Ascending aorta (tissue), 2 donors: ENCODE measurements around the gene TAF6. TPM values are rescaled to one million over a fixed set of nuclear protein-coding genes. Genes with fewer than 3 reads are reported as not detected.
A peak's percentile ranks its signal among the peaks of the same experiment; 100 is the strongest.

Experiments used
- DNase-seq, 2 donors: peaks; one replicate each; pipeline ENCODE4 v3.0.0-alpha.2; 2019; ENCODE audit warnings: low spot score in 2 of 2
- H3K27ac ChIP-seq, 2 donors: fragments of 200-600 bp; sonication (generic); one replicate each; pipeline ENCODE4 v1.5.1; 2016 to 2017; ENCODE audit warnings: mild to moderate bottlenecking in 1 of 2
- H3K27me3 ChIP-seq: fragments of 200-600 bp; sonication (generic); one replicate; pipeline ENCODE4 v1.5.1; 2017
- H3K36me3 ChIP-seq, 2 donors: fragments of 200-600 bp; sonication (generic); one replicate each; pipeline ENCODE4 v1.5.1; 2016
- H3K4me1 ChIP-seq, 2 donors: fragments of 200-600 bp; sonication (generic); one replicate each; pipeline ENCODE4 v1.5.1; 2016 to 2017; ENCODE audit warnings: mild to moderate bottlenecking in 1 of 2
- H3K4me3 ChIP-seq, 2 donors: fragments of 200-600 bp; sonication (generic); one replicate each; pipeline ENCODE4 v1.5.1; 2016 to 2017; ENCODE audit warnings: mild to moderate bottlenecking in 1 of 2
- H3K9me3 ChIP-seq, 2 donors: fragments of 200-600 bp; sonication (generic); one replicate each; pipeline ENCODE4 v1.5.1; 2016
- intact Hi-C: fragments of 100-400 bp; cut with DNase I; formaldehyde crosslinking; loops from one replicate; pipeline ENCODE4 v1.15.1; 2023
- total RNA-seq: library from RNA; depleted of rRNA; stranded (reverse); fragments of >200 nt; gene quantifications from one replicate; pipeline ENCODE4 v1.1.0, GENCODE V29; 2016
- TF ChIP-seq, protein P1 (sequence below), 3 experiments: fragments of 200-600 bp in 2 of 3; fragments of 450-650 bp in 1 of 3; sonication (generic) in 2 of 3; IDR thresholded peaks; one replicate each; pipeline ENCODE4 v1.5.1; 2016 to 2019; ENCODE audit warnings: antibody characterized with exemption in 3 of 3, mild to moderate bottlenecking in 1 of 3, moderate library complexity in 1 of 3

TAF6 gene
- total RNA-seq, 1 donor from 2014 or later, result 103 TPM

- TF ChIP-seq, protein P1, sequence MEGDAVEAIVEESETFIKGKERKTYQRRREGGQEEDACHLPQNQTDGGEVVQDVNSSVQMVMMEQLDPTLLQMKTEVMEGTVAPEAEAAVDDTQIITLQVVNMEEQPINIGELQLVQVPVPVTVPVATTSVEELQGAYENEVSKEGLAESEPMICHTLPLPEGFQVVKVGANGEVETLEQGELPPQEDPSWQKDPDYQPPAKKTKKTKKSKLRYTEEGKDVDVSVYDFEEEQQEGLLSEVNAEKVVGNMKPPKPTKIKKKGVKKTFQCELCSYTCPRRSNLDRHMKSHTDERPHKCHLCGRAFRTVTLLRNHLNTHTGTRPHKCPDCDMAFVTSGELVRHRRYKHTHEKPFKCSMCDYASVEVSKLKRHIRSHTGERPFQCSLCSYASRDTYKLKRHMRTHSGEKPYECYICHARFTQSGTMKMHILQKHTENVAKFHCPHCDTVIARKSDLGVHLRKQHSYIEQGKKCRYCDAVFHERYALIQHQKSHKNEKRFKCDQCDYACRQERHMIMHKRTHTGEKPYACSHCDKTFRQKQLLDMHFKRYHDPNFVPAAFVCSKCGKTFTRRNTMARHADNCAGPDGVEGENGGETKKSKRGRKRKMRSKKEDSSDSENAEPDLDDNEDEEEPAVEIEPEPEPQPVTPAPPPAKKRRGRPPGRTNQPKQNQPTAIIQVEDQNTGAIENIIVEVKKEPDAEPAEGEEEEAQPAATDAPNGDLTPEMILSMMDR (IDR thresholded peaks at IDR 0.05), result no peak
- Histone ChIP-seq H3K27me3 (no peaks in the 10 kb centered on the region), H3K27ac (peak within 1 kb of the TSS; percentile 93 to 95), H3K4me3 (peak within 1 kb of the TSS; percentile 87), H3K9me3 (no peaks in the 10 kb centered on the region), H3K4me1 (peaks cover 4 to 15% of the 10 kb centered on the region in 2 donors), H3K36me3 (peaks cover 32 to 56% of the 10 kb centered on the region in 2 donors)
- intact Hi-C loops, result loop anchor here (1.0 to 2.0 kb wide), 4 partner anchors 18 to 76 kb away; partner anchors contain the start of genes CNPY4, GPC2, STAG3 and TAF6
- DNase-seq, result peak; percentile 93 to 99
Measured at GRCh38 chr7:100101016-100101862, 17.9 kb downstream of the TAF6 start, which contains the start of the genes AP4M1 and MCM7. Gene AP4M1, plus strand, starts transcription at chr7:100101643. Its CDS starts 72 bp downstream, at chr7:100101715. Gene MCM7, minus strand, starts transcription at chr7:100101397. Its CDS starts 103 bp downstream, at chr7:100101294.

DNA sequence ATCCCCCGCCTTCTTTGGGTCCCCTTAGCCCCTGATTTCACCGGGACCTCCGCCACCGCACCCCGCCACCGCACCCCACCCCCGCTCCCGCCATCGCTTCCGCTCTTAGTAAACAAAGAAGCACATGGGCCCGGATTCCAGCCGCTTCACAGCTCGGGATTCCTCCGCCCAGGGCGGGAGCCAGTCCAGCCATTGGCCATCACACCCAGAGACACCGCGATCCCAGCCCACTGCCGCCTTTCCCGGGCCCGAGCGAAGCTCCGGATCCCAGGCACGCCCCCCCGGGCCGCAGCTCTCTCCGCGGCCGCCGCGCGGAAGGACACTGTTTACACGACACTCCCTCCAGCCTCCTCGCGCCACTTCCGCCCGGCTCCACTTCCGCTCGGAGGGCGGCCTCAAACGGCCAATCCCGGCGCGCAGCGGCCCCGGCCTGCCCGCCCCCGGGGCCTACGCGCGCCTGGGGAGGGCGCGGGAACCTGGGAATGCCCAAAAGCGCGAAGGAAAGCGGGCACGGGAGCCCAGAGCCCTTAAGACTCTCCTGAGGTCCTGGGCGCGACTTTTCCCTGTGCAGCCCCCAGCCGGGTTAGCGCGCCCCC is 18.6 kb downstream of the TAF6 start:
- TF ChIP-seq, protein P1 (IDR thresholded peaks at IDR 0.05), result no peak
- Histone ChIP-seq H3K36me3 (peaks cover 34 to 56% of the 10 kb centered on the region in 2 donors), H3K4me3 (peak overlapping the region; percentile 87), H3K9me3 (no peaks in the 10 kb centered on the region), H3K4me1 (peaks cover 4 to 15% of the 10 kb centered on the region in 2 donors), H3K27ac (peak overlapping the region; percentile 93 to 95), H3K27me3 (no peaks in the 10 kb centered on the region)
- peak; percentile 66 to 95 for DNase-seq
- intact Hi-C loops, result loop anchor here (1.0 to 2.0 kb wide), 5 partner anchors 19 to 76 kb away; partner anchors contain the start of genes CNPY4, GPC2, STAG3 and TAF6

- TF ChIP-seq, protein P1 (IDR thresholded peaks at IDR 0.05), result no peak
- no peaks in the 10 kb centered on the region for H3K27me3 ChIP-seq
- peak overlapping the region; percentile 93 to 95 for H3K27ac ChIP-seq
- peak overlapping the region; percentile 87 for H3K4me3 ChIP-seq
- H3K9me3 ChIP-seq, result no peaks in the 10 kb centered on the region
- DNase-seq, result no peak
- peaks cover 40 to 56% of the 10 kb centered on the region in 2 donors for H3K36me3 ChIP-seq
- intact Hi-C loops, result no loop called here
- H3K4me1 ChIP-seq, result peaks cover 4 to 15% of the 10 kb centered on the region in 2 donors
Measured at GRCh38 chr7:100099452-100099851, 19.7 kb downstream of the TAF6 start.

DNA sequence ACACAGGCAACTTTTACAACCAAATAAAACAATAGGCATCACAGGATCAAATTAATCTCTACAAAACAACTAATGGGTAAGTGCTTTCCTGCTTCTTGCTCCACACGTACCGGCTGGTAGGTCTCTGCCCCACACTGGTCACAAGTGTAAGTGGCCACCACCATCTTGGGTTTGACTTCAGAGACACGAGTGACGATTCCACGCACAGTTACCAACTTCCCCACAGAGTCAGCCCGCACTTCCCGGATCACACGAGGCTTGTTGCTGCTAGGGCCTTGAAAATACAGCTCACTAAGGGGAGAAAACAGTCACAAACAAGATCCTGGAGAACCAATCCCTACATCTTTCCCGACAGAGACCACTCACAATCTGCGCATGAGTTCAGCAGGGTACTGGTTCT is 20.2 kb downstream of the TAF6 start:
- intact Hi-C loops, result no loop called here
- Histone ChIP-seq H3K4me1 (peaks cover 4 to 15% of the 10 kb centered on the region in 2 donors), H3K36me3 (peaks cover 46 to 56% of the 10 kb centered on the region in 2 donors), H3K9me3 (no peaks in the 10 kb centered on the region), H3K27ac (no peak overlapping the region), H3K27me3 (no peaks in the 10 kb centered on the region), H3K4me3 (no peak overlapping the region)
- TF ChIP-seq, protein P1 (IDR thresholded peaks at IDR 0.05), result no peak
- no peak for DNase-seq

DNA sequence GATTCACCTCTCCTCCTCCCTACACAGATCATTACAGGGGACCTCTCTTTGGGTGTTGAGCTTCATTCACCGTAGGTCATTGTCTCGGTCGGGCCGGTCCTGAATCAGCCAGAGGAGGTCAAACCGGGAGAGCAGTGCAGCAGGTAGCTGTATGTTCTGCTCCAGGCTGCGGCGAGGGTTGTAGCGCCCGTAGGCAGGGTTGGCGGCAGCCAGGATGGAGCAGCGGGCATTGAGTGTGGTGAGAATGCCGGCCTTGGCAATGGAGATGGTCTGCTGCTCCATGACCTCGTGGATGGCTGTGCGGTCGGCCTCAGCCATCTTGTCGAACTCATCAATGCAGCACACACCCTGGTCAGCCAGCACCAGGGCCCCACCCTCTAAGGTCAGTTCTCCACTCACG is 23.5 kb downstream of the TAF6 start:
- intact Hi-C loops, result no loop called here
- DNase-seq, result no peak
- Histone ChIP-seq H3K9me3 (no peaks in the 10 kb centered on the region), H3K27me3 (no peaks in the 10 kb centered on the region), H3K4me1 (peaks cover 4 to 11% of the 10 kb centered on the region in 2 donors), H3K36me3 (peaks cover 69 to 88% of the 10 kb centered on the region in 2 donors), H3K27ac (no peak overlapping the region), H3K4me3 (no peak overlapping the region)
- TF ChIP-seq, protein P1 (IDR thresholded peaks at IDR 0.05), result no peak
